H1 (cell line): Measurements from ENCODE around the gene RABL6. TPM values are rescaled to one million over a fixed set of nuclear protein-coding genes. Genes with fewer than 3 reads are reported as not detected.

Experiments
- ASH2L ChIP-seq: fragments of 200-600, 300-600 bp; sonication (generic); IDR thresholded peaks from one replicate; pipeline ENCODE4 v1.7.1; 2017; ENCODE audit warnings: low read length
- ATF2 ChIP-seq: IDR thresholded peaks from 2 replicates; pipeline ENCODE4 v1.6.1; 2012; ENCODE audit warnings: low read length, inconsistent platforms
- CBX5 ChIP-seq: fragments of 300-800, 300-1000 bp; sonication (generic); IDR thresholded peaks from 2 replicates; pipeline ENCODE4 v1.7.1; 2016; ENCODE audit warnings: antibody characterized with exemption, low read length, low read depth
- CHD2 ChIP-seq: IDR thresholded peaks from 2 replicates; pipeline ENCODE4 v1.6.1; 2012; ENCODE audit warnings: low read length, improper control_type of control experiment
- E2F6 ChIP-seq: IDR thresholded peaks from 2 replicates; pipeline ENCODE4 v1.6.1; 2012; ENCODE audit warnings: inconsistent platforms
- EGR1 ChIP-seq: IDR thresholded peaks from 2 replicates; pipeline ENCODE4 v1.6.1; 2011; ENCODE audit warnings: low read depth, low read length, borderline replicate concordance
- EZH2 ChIP-seq: fragments of 200-600 bp; sonication (generic); IDR thresholded peaks from 2 replicates; pipeline ENCODE4 v1.7.1; 2012; ENCODE audit warnings: low read depth, mild to moderate bottlenecking, moderate library complexity, low read length, inconsistent platforms; ENCODE audit not compliant: severe bottlenecking
- FOSL1 ChIP-seq: IDR thresholded peaks from 2 replicates; pipeline ENCODE4 v1.6.1; 2011; ENCODE audit warnings: mild to moderate bottlenecking, low read depth, low read length, moderate library complexity; ENCODE audit not compliant: insufficient read depth
- GTF2F1 ChIP-seq: IDR thresholded peaks from 2 replicates; pipeline ENCODE4 v1.6.1; 2012; ENCODE audit warnings: low read depth, low read length, improper control_type of control experiment, borderline replicate concordance
- HDAC2 ChIP-seq, 2 experiments: fragments of 300-600 bp in 1 of 2; sonication (generic) in 1 of 2; IDR thresholded peaks; 2 replicates each; pipeline ENCODE4 v1.6.1; 2011 to 2012; ENCODE audit warnings: low read depth in 2 of 2, low read length in 2 of 2, mild to moderate bottlenecking in 2 of 2, moderate library complexity in 2 of 2, borderline replicate concordance in 1 of 2, inconsistent platforms in 1 of 2
- HDAC6 ChIP-seq: IDR thresholded peaks from one replicate; pipeline ENCODE4 v1.7.1; 2012; ENCODE audit warnings: low read depth, mild to moderate bottlenecking, inconsistent platforms, low read length, moderate library complexity
- JUND ChIP-seq: IDR thresholded peaks from 2 replicates; pipeline ENCODE4 v1.6.1; 2011; ENCODE audit warnings: mild to moderate bottlenecking, improper control_type of control experiment, low read length
- KDM4A ChIP-seq: IDR thresholded peaks from one replicate; pipeline ENCODE4 v1.7.1; 2012; ENCODE audit warnings: low read depth, mild to moderate bottlenecking, moderate library complexity, low read length, inconsistent platforms; ENCODE audit not compliant: severe bottlenecking
- MAFK ChIP-seq: IDR thresholded peaks from 2 replicates; pipeline ENCODE4 v1.6.1; 2012; ENCODE audit warnings: low read depth, mild to moderate bottlenecking, improper control_type of control experiment, low read length
- RBBP5 ChIP-seq: IDR thresholded peaks from 2 replicates; pipeline ENCODE4 v1.7.1; 2012; ENCODE audit warnings: low read depth, mild to moderate bottlenecking, inconsistent platforms, low read length, moderate library complexity, borderline replicate concordance
- RNF2 ChIP-seq: fragments of 200-900, 300-1000 bp; sonication (generic); IDR thresholded peaks from 2 replicates; pipeline ENCODE4 v1.7.1; 2016; ENCODE audit warnings: borderline replicate concordance, low read depth, mild to moderate bottlenecking, antibody characterized with exemption, low read length; ENCODE audit not compliant: poor library complexity, severe bottlenecking; ENCODE audit errors: missing control alignments
- RXRA ChIP-seq: IDR thresholded peaks from 2 replicates; pipeline ENCODE4 v1.6.1; 2011; ENCODE audit warnings: low read depth, mild to moderate bottlenecking, low read length, moderate library complexity; ENCODE audit not compliant: insufficient read depth
- SIRT6 ChIP-seq: IDR thresholded peaks from one replicate; pipeline ENCODE4 v1.7.1; 2012; ENCODE audit warnings: low read length, inconsistent platforms
- SIX5 ChIP-seq: IDR thresholded peaks from 2 replicates; pipeline ENCODE4 v1.6.1; 2011; ENCODE audit warnings: mild to moderate bottlenecking, low read depth, low read length
- TCF12 ChIP-seq: IDR thresholded peaks from 2 replicates; pipeline ENCODE4 v1.6.1; 2011; ENCODE audit warnings: low read depth, mild to moderate bottlenecking, low read length
- TEAD4 ChIP-seq: IDR thresholded peaks from 2 replicates; pipeline ENCODE4 v1.6.1; 2012; ENCODE audit warnings: low read depth, low read length, inconsistent platforms, mixed read lengths
- ZNF274 ChIP-seq: IDR thresholded peaks from 2 replicates; pipeline ENCODE4 v1.7.0; 2012; ENCODE audit warnings: low read length, borderline replicate concordance; ENCODE audit errors: extremely low read depth
- polyA plus RNA-seq, 7 experiments: library from polyadenylated mRNA; depleted of rRNA in 3 of 7; stranded (reverse) in 5 of 7; unstranded in 2 of 7; fragments of >200 nt in 5 of 7; fragments of 200-250 nt in 2 of 7; gene quantifications; 1 replicate in 5 of 7; 2 replicates in 1 of 7; 4 replicates in 1 of 7; pipeline versions ENCODE4 v1.2.1 to v1.2.3, GENCODE V29; 2011 to 2013; ENCODE audit warnings: missing spikeins in 2 of 7, mixed read lengths in 2 of 7
- total RNA-seq: library from RNA; stranded (reverse); fragmentation: NEBNext Ultra II Directional; extraction: Animal tissue kit (Norgen Biotek cat#: 25700); gene quantifications from 2 replicates; pipeline ENCODE4 v1.2.1, GENCODE V29; 2021

RABL6 gene
- total and polyA plus RNA-seq, 2 of the 8 experiments (the other 6 are each of a cell fraction or from before 2014, with no cell fraction given), result 70.1 to 130 TPM

GRCh38 chr9:136799854-136800657 lies 7.7 kb upstream of the RABL6 start (continued):
- TF ChIP-seq RBBP5 (no peak), SIX5 (no peak), SIRT6 (no peak), ASH2L (no peak), CBX5 (no peak), TCF12 (no peak), HDAC6 (no peak), E2F6 (peak; percentile 90), ZNF274 (no peak), RNF2 (no peak), ATF2 (0 out of 2 replicates have a peak, but pooled peaks have one; percentile 30), EGR1 (no peak), JUND (no peak), FOSL1 (no peak), EZH2 (no peak), KDM4A (peak; percentile 91), GTF2F1 (no peak), CHD2 (no peak), MAFK (no peak), TEAD4 (no peak), HDAC2 (IDR thresholded peaks at IDR 0.05; ENCODE audit: borderline replicate concordance in 1 of 2, low read depth in 2 of 2, low read length in 2 of 2) (no peak), RXRA (no peak)
